Liver (tissue), 9 donors: ENCODE results near the gene DENND2D. TPM values are rescaled to one million over a fixed set of nuclear protein-coding genes. Genes with fewer than 3 reads are reported as not detected.
A peak's percentile ranks its signal among the peaks of the same experiment; 100 is the strongest.

Experiments
- DNase-seq: peaks from one replicate; pipeline ENCODE4 v3.0.0-alpha.2; 2017; ENCODE audit warnings: low spot score
- H3K27ac ChIP-seq, 2 donors: one replicate each; pipeline ENCODE4 v1.7.0; 2013; ENCODE audit warnings: inconsistent platforms in 2 of 2, low read length in 2 of 2, control low read depth in 1 of 2, low read depth in 1 of 2, mild to moderate bottlenecking in 1 of 2
- H3K27me3 ChIP-seq, 4 donors: one replicate each; pipeline versions ENCODE4 v1.6.1 to v1.7.0; 2013; ENCODE audit warnings: low read length in 3 of 4, inconsistent platforms in 1 of 4, mild to moderate bottlenecking in 1 of 4, moderate library complexity in 1 of 4; ENCODE audit not compliant: control insufficient read depth in 4 of 4, insufficient read depth in 4 of 4
- H3K36me3 ChIP-seq, 4 donors: one replicate each; pipeline versions ENCODE4 v1.6.1 to v1.7.0; 2013; ENCODE audit warnings: low read length in 3 of 4, mild to moderate bottlenecking in 3 of 4, low read depth in 1 of 4, moderate library complexity in 1 of 4; ENCODE audit not compliant: control insufficient read depth in 4 of 4, insufficient read depth in 3 of 4
- H3K4me1 ChIP-seq, 4 donors: one replicate each; pipeline versions ENCODE4 v1.6.1 to v1.7.0; 2013; ENCODE audit warnings: low read length in 3 of 4, mild to moderate bottlenecking in 3 of 4, moderate library complexity in 1 of 4; ENCODE audit not compliant: control insufficient read depth in 4 of 4, insufficient read depth in 4 of 4
- H3K4me3 ChIP-seq, 3 donors: one replicate each; pipeline versions ENCODE4 v1.6.1 to v1.7.0; 2013; ENCODE audit warnings: low read length in 3 of 3, control low read depth in 1 of 3, low read depth in 1 of 3, mild to moderate bottlenecking in 1 of 3
- H3K9ac ChIP-seq, 2 donors: one replicate each; pipeline ENCODE4 v1.7.0; 2013; ENCODE audit warnings: low read length in 2 of 2, mild to moderate bottlenecking in 2 of 2, moderate library complexity in 2 of 2, control low read depth in 1 of 2, low read depth in 1 of 2
- H3K9me3 ChIP-seq, 4 donors: one replicate each; pipeline versions ENCODE4 v1.6.1 to v1.7.0; 2013; ENCODE audit warnings: low read length in 3 of 4; ENCODE audit not compliant: control insufficient read depth in 4 of 4
- ATF3 ChIP-seq: IDR thresholded peaks from 2 replicates; pipeline ENCODE4 v1.6.1; 2016; ENCODE audit warnings: antibody characterized with exemption
- EGR1 ChIP-seq, 2 donors: IDR thresholded peaks; 2 replicates each; pipeline ENCODE4 v1.6.1; 2016 to 2018; ENCODE audit warnings: antibody characterized with exemption in 2 of 2, low read depth in 2 of 2
- FOXA1 ChIP-seq: IDR thresholded peaks from 2 replicates; pipeline ENCODE4 v1.6.1; 2016; ENCODE audit warnings: antibody characterized with exemption
- FOXA2 ChIP-seq: IDR thresholded peaks from 2 replicates; pipeline ENCODE4 v1.6.1; 2016; ENCODE audit warnings: antibody characterized with exemption
- GABPA ChIP-seq, 2 donors: IDR thresholded peaks in 1 of 2; conservative IDR thresholded peaks in 1 of 2; 2 replicates each; pipeline ENCODE4 v1.6.1; 2016; ENCODE audit warnings: antibody characterized with exemption in 2 of 2, mild to moderate bottlenecking in 1 of 2, moderate library complexity in 1 of 2
- HNF4A ChIP-seq, 2 donors: conservative IDR thresholded peaks; 2 replicates each; pipeline ENCODE4 v1.6.1; 2016; ENCODE audit warnings: antibody characterized with exemption in 2 of 2, mild to moderate bottlenecking in 2 of 2
- HNF4G ChIP-seq: IDR thresholded peaks from 2 replicates; pipeline ENCODE4 v1.6.1; 2016; ENCODE audit warnings: antibody characterized with exemption
- JUND ChIP-seq, 2 donors: IDR thresholded peaks; 2 replicates each; pipeline ENCODE4 v1.6.1; 2016; ENCODE audit warnings: antibody characterized with exemption in 2 of 2
- NR2F2 ChIP-seq: IDR thresholded peaks from 2 replicates; pipeline ENCODE4 v1.6.1; 2016; ENCODE audit warnings: antibody characterized with exemption
- RAD21 ChIP-seq, 2 donors: IDR thresholded peaks; 2 replicates each; pipeline ENCODE4 v1.6.1; 2016; ENCODE audit warnings: antibody characterized with exemption in 2 of 2, mild to moderate bottlenecking in 2 of 2
- REST ChIP-seq: IDR thresholded peaks from 2 replicates; pipeline ENCODE4 v1.6.1; 2016; ENCODE audit warnings: antibody characterized with exemption, mild to moderate bottlenecking
- RXRA ChIP-seq, 2 donors: IDR thresholded peaks; 2 replicates each; pipeline ENCODE4 v1.6.1; 2017 to 2018; ENCODE audit warnings: antibody characterized with exemption in 2 of 2, mild to moderate bottlenecking in 1 of 2
- SP1 ChIP-seq: IDR thresholded peaks from 2 replicates; pipeline ENCODE4 v1.6.1; 2018; ENCODE audit warnings: antibody characterized with exemption, mild to moderate bottlenecking
- TAF1 ChIP-seq: conservative IDR thresholded peaks from 2 replicates; pipeline ENCODE4 v1.6.1; 2016; ENCODE audit warnings: antibody characterized with exemption, mild to moderate bottlenecking
- YY1 ChIP-seq: IDR thresholded peaks from 2 replicates; pipeline ENCODE4 v1.6.1; 2016; ENCODE audit warnings: antibody characterized with exemption, mild to moderate bottlenecking
- ZBTB33 ChIP-seq: IDR thresholded peaks from 2 replicates; pipeline ENCODE4 v1.6.1; 2016; ENCODE audit warnings: antibody characterized with exemption
- WGBS: extraction: QIAGEN DNeasy Blood & Tissue Kit; methylation state at CpG from one replicate; pipeline ENCODE4 v1.1.7; 2013; 5-methylcytosine and 5-hydroxymethylcytosine counted together
- polyA plus RNA-seq, 2 donors: library from polyadenylated mRNA; stranded (reverse) in 1 of 2; unstranded in 1 of 2; fragments of 200-250 nt in 1 of 2; fragments of >200 nt in 1 of 2; fragmentation: Nextera tagmentation in 1 of 2; extraction: Ambion mirVana in 1 of 2; gene quantifications; one replicate each; pipeline versions ENCODE4 v1.2.1 to v1.2.3, GENCODE V29; 2013 to 2015
- total RNA-seq, 2 donors: library from RNA; depleted of rRNA; stranded (reverse); fragments of >200 nt; gene quantifications; one replicate each; pipeline ENCODE4 v1.2.3, GENCODE V29; 2014
- TF ChIP-seq, protein P1 (sequence below): fragments of 150-350 bp; IDR thresholded peaks from 2 replicates; pipeline ENCODE4 v1.5.1; 2017; ENCODE audit warnings: improper control_type of control experiment, low read depth, low read length; ENCODE audit not compliant: missing input control
- TF ChIP-seq, protein P2 (sequence below): IDR thresholded peaks from 2 replicates; pipeline ENCODE4 v1.6.1; 2016; ENCODE audit warnings: antibody characterized with exemption
- donor health status: healthy.
- donor health status: healthy.
- donor health status: healthy.
- donor health status: healthy.
- donor health status: healthy.

Gene DENND2D
- total and polyA plus RNA-seq, 4 donors = 8.8 to 20.7 (median 12.8) TPM

GRCh38 chr1:111139956-111140679 is 60.3 kb downstream of the DENND2D start, which contains the start of the genes CEPT1 and DRAM2:
Gene CEPT1, plus strand, starts transcription at chr1:111140223. Its CDS starts 7,492 bp downstream, at chr1:111147715.
Gene DRAM2, minus strand, starts transcription at chr1:111140093. Its CDS starts 8,539 bp downstream, at chr1:111131554.
- peak; percentile 95 for DNase-seq
- Histone ChIP-seq H3K4me1 (peaks cover 3 to 47% (median 42%) of the 10 kb centered on the region in 4 donors), H3K27ac (peak within 1 kb of the TSS; percentile 98 to 99), H3K27me3 (no peaks in the 10 kb centered on the region), H3K36me3 (peaks cover 0 to 1% (median 0%) of the 10 kb centered on the region in 4 donors), H3K9me3 (no peaks in the 10 kb centered on the region), H3K9ac (peak within 1 kb of the TSS; percentile 97), H3K4me3 (peak within 1 kb of the TSS; percentile 75 to 98 (median 86))
- TF ChIP-seq EGR1 (IDR thresholded peaks at IDR 0.05; ENCODE audit: low read depth in 2 of 2) (no peak), HNF4G (no peak), FOXA1 (peak; percentile 28), REST (peak; percentile 53), FOXA2 (no peak), JUND (IDR thresholded peaks at IDR 0.05) (no peak), HNF4A (conservative IDR thresholded peaks at IDR 0.05) (peak in 1 of 2 donors; percentile 42), ATF3 (no peak), SP1 (peak; percentile 7), ZBTB33 (peak; percentile 62), RAD21 (IDR thresholded peaks at IDR 0.05) (peak in 1 of 2 donors; percentile 3), YY1 (peak; percentile 77), GABPA (IDR thresholded peaks at IDR 0.05 in 1 of 2, conservative IDR thresholded peaks at IDR 0.05 in 1 of 2) (peak in 1 of 2 donors; percentile 53), TAF1 (peak; percentile 54), NR2F2 (no peak), RXRA (IDR thresholded peaks at IDR 0.05) (peak; percentile 44 to 49)
- TF ChIP-seq, protein P1, sequence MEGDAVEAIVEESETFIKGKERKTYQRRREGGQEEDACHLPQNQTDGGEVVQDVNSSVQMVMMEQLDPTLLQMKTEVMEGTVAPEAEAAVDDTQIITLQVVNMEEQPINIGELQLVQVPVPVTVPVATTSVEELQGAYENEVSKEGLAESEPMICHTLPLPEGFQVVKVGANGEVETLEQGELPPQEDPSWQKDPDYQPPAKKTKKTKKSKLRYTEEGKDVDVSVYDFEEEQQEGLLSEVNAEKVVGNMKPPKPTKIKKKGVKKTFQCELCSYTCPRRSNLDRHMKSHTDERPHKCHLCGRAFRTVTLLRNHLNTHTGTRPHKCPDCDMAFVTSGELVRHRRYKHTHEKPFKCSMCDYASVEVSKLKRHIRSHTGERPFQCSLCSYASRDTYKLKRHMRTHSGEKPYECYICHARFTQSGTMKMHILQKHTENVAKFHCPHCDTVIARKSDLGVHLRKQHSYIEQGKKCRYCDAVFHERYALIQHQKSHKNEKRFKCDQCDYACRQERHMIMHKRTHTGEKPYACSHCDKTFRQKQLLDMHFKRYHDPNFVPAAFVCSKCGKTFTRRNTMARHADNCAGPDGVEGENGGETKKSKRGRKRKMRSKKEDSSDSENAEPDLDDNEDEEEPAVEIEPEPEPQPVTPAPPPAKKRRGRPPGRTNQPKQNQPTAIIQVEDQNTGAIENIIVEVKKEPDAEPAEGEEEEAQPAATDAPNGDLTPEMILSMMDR = no peak
- TF ChIP-seq, protein P2, sequence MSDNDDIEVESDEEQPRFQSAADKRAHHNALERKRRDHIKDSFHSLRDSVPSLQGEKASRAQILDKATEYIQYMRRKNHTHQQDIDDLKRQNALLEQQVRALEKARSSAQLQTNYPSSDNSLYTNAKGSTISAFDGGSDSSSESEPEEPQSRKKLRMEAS = no peak
- under 1% methylated on average over 68 of the region's 68 CpGs for WGBS
